ENCODE results near the gene ZNF90.
A peak's percentile ranks its signal among the peaks of the same experiment; 100 is the strongest.

DNA sequence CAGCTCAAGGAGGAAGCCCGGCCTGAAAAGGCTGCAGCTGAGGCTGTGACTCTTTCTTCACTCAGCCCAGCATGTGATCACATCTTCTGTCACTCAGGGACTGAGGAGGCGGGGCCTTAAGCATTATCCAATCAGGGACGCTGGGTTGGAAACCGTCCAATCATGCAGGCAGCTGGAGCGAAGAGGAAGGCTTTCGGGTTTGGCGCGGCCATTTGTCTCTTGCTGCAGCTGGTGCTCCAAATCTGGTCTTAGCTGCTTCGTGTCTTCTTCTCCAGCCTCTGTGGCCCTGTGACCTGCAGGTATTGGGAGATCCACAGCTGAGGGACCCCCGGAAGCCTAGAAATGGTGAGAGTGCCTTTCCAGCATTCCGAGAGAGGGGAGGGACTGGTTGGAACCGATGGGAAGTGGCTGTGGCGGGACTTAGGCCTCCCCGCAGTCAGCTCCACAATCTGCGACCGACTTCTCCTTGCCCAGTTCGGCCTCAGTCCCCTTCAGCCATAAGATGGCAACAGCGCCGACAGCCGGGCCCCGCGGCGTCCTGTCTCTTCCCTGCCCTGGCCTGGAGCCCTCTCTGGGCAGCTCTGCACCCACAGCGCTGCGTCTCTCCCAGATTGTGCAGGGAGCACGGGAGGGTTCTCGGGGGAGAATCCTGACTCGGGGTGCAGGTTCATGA lies at the start of gene ZNF90:
- TF ChIP-seq, protein P1, sequence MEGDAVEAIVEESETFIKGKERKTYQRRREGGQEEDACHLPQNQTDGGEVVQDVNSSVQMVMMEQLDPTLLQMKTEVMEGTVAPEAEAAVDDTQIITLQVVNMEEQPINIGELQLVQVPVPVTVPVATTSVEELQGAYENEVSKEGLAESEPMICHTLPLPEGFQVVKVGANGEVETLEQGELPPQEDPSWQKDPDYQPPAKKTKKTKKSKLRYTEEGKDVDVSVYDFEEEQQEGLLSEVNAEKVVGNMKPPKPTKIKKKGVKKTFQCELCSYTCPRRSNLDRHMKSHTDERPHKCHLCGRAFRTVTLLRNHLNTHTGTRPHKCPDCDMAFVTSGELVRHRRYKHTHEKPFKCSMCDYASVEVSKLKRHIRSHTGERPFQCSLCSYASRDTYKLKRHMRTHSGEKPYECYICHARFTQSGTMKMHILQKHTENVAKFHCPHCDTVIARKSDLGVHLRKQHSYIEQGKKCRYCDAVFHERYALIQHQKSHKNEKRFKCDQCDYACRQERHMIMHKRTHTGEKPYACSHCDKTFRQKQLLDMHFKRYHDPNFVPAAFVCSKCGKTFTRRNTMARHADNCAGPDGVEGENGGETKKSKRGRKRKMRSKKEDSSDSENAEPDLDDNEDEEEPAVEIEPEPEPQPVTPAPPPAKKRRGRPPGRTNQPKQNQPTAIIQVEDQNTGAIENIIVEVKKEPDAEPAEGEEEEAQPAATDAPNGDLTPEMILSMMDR (IDR thresholded peaks at IDR 0.05) = no peak
- TF ChIP-seq POLR2A (IDR thresholded peaks at IDR 0.05) = peak in 1 of 2 donors; percentile 31

Measured in adrenal gland (tissue), 5 donors.